GM18907 (cell line): ENCODE data around the gene CCDC33.

Source experiments
- ATAC-seq: cut with Tn5 transposase; IDR thresholded peaks from one replicate; pipeline ENCODE4 v1.9.1; 2021; ENCODE audit warnings: mild to moderate bottlenecking, moderate library complexity; ENCODE audit not compliant: unreplicated experiment

CCDC33 gene

GRCh38 chr15:74376825-74377581 is 140.9 kb downstream of the CCDC33 start:
- no peak for ATAC-seq

DNA sequence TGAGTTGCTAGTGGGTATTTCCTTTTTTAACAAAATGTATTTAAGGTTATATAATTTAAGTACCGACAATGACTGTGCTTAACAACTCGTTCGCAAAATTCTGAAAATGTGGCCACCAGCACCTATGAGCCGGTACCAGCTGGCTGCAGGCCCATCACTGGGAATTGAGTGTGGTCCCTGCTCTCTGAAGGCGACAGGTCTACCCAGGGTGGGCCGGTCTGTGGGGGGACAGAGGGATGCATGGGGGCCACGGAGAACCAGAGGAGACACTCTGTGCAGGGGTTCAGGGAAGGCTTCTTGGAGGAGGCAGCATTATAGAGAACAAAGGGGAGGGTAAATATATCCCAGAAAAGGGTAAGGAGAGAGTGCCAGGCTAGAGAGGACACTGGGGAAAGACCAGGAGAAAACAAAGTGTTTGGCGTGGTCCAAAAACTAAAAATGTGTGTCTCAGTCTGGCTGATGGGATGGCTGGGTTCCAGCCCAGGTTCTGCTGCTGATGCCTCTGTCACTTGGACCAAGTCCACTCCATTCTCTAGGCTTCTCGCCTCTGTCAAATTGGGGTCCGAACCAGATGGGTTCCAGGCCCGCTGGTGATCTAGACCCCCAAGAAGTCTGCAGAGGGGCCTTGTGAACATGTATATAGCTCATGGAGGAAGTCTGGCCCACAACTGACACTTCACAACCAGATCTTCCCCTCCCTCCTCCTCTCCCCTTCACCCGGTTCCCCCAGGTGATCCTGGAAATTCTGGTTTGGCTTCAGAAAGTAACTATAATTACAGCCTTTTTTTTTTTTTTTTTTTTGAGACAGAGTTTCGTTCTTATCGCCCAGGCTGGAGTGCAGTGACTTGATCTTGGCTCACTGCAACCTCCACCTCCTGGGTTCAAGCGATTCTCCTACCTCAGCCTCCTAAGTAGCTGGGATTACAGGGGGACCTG is 142.0 kb downstream of the CCDC33 start:
- ATAC-seq: no peak

- no peak for ATAC-seq
These were observed 142.7 kb downstream of the CCDC33 start for GRCh38 chr15:74378848-74379247.

DNA sequence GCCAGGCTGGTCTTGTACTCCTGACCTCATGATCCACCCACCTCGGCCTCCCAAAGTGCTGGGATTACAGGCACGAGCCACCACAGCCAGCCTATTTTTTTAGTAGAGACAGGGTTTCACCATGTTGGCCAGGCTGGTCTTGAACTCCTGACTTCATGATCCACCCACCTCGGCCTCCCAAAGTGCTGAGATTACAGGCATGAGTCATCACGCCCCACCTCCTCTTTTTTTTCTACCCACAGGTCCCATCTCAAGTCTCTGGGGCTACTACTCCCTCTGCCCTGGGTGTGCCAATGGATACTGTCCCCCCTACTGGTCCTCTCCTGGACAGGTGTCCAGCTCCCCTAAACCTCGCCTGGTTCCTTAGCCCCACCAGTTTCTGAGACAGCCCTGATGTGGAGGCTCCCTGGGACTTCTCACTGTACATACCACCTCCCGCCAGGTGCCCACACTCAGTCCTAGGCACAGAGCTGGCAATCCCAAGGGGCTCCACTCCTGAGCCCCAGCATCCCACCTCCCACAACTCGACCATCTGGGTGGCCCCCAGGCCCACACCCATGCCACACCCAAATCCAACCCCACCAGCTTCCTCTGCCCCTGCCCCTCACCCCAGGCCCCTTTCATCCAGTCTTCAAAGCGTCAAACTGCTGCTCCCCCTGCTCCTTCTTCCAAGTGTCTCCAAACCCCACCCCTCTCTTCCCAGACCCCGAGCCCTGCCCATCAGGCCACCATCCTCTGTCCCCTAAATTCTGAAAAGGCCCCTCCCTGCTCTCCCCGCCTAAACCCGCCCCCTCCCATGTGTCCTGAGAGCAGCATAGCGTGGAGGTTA is 144.4 kb downstream of the CCDC33 start:
- no peak for ATAC-seq

DNA sequence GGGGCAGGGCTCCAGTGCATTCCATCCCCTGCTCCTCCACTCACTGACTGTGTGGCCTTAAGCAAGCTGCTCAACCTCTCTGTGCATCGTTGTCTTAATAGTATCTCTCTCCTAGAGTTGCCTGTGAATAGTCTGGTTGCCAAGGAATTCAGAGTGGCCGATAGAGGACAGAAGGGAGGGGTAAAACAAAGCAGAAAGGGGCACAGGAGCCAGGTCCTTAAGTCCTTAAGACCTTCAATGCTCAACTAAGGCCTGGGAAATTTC is 145.0 kb downstream of the CCDC33 start:
- ATAC-seq: no peak

DNA sequence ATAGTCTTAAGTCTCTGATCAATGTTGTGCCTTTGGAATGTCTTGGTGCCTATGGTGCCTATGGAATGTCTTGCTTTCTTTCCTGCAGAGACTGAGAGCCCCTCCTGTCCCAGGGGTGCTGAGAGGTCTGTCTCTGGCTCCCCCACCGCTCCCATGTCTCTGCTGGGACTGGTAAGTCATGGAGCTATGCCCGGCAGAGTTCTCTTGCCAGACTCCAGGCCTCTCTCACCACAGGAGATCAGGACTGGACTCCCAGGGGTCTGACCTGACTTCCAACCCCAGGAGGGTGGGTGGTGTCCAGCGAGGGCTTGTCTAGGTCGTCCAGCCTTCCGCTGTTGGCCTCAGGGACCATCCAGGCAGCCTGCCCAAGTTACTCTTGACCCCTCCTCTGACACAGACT is 145.4 kb downstream of the CCDC33 start:
- ATAC-seq: no peak

DNA sequence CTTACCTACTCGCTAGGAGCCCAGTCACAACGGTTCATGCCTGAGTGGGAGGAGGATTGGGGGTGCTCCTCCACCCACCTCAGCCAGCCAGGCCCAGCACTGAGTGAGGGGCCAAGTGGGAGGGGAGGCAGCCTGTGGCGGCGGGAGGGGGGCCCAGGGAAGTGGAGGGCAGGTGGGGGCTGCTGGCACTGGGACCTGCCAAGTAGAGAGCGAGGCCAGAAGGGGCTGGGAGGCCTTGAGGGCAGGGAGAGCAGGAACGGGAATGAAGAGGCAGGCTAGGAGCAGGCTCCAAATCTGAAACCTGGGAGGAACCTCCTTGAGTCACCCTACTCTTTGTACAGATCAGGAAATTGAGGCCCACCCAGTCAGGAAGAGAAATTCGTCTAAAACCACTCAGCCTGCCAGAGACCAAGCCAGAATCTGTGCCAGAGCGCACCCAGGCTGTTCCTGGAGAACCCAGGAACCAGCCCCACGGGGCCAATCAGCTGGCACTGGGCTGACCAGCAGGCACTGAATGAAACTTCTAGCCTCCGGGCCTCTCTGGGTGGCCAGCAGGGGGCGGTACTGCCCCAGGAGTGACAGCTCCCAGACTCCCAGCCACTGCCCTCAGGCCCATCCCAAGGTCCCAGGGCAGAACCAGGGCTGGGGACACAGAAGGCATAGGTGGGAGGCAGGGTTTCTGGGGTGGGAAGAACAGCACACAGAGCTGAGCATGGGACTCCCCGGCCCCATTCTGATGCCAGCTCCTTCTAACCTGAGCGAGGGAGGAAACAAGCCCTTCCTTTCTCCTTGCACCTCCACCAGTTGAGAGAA is 146.1 kb downstream of the CCDC33 start:
- ATAC-seq: no peak

DNA sequence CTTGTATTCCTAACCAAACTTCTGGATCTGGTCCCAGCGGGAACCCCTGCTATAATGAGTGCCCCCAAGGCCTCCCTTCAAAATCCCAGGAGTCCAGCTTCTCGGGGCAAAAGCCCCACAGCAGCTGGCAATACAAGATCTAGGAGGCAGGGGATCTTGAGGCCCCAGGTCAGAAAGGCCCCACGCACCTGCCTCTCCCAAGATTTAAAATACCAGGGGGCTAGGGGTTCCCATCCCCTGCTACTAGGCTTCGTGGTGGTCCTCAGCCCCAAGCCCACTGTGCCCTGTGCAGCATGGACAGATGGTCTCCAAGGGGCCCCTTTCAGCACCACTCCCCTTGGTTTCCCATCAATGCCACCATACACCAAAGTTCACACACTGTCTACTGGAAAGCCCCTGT is 147.2 kb downstream of the CCDC33 start:
- peak; percentile 22 for ATAC-seq

DNA sequence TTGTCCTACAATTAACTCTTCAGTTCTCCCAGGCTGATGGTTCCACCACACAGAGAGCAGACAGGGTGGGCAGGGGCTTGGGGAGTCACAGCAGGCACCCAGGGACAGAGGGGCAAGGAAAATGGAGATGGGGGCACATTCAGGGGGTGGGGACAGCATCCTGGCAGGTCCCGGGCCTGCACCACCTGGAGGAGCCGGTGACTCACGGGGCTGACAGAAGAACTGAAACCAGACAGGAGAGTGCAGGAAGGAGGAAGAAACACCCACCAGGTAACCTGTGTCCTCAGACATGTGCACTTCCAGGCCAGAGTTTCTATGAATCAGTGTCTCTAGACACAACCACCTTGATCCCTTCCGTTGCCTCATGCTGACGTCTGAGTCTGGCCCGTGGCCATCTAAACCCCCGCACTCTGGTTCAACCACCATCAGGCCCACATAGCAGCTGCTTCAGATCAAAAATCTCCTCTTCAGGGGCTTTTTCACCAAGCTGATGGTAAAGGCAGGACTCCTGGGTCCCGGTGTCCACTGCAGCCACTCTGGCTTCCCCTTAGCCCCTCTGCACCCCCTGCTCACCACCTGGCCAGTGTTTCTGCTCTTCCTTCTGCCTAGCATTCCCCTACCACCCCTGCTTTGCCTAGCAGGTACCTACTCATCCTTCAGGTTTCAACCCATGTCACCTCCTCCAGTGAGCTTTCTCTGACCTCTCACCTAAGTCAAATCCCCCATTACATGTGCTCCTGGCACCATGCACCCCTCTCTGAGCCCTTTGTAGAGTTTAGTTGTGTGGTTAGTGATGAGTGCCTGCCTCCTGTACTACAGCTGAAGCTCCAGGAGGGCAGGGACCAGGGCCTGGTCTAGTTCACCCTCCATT is 147.8 kb downstream of the CCDC33 start:
- peak; percentile 42 for ATAC-seq

DNA sequence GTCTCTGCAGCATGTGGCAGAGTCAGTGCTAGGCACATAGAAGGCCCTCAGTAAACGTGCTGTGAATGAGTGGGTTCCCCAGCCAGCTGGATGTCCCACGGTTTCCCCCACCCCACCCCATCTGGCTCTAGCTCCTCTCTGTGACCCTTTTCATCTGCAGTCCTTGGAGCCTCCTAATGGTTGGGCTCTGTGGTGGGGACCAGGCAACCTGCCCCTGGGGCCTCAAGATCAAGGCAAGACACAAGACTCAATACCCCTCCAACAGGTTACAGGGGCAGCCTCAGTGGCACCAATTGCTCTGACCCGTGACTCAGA is 148.4 kb downstream of the CCDC33 start:
- peak; percentile 2 for ATAC-seq

DNA sequence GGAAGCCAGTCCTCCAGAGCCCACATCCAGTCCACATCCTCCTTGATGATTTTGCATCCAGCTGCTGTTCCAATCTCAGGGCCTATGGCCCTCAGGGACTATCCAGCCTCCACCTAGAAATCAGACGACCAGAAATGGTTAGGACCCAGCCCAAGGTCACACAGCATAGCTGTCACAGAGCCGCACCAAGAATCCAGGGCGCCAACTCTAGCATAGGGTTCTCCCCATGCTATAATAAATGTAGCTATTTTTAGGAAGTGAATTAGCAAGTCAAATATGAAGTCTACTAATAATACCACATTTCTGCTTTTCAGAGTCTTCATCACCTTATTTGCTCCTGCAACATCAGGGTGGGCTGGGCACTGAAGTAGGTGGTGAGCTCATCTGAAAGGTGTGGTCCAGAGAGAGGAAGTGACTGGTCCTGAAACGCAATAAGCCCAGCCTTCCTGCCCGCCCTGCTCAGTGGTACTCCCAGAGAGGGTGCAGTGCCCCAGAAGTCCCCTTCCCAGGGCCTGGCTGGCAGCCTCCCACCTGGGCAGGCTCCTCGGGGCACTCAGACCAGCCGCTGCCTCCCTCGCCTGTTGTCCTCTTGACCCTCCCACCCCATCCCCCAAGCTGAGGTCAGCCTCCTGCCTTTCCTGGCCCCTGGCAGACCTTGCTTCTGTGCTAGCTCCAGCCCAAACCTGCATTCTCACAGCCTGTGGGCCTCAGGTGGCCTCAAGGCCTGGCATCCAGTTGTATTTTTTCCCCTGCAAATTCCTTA is 148.9 kb downstream of the CCDC33 start:
- ATAC-seq: peak; percentile 63

- no peak for ATAC-seq
These were observed 149.6 kb downstream of the CCDC33 start for GRCh38 chr15:74385733-74386132.
